Stimulated activated CD8-positive, alpha-beta memory T cell treated with anti-CD3 and anti-CD28 coated beads, Interleukin-12 subunit alpha, Interleukin-12 subunit beta, amount 100 ng/mL, for 24 hours (primary cell): ENCODE data around the gene ZNF750.

Experiments
- DNase-seq: peaks from one replicate; pipeline ENCODE4 v3.0.0-alpha.2; 2020; ENCODE audit errors: extremely low read depth

Gene ZNF750

DNA sequence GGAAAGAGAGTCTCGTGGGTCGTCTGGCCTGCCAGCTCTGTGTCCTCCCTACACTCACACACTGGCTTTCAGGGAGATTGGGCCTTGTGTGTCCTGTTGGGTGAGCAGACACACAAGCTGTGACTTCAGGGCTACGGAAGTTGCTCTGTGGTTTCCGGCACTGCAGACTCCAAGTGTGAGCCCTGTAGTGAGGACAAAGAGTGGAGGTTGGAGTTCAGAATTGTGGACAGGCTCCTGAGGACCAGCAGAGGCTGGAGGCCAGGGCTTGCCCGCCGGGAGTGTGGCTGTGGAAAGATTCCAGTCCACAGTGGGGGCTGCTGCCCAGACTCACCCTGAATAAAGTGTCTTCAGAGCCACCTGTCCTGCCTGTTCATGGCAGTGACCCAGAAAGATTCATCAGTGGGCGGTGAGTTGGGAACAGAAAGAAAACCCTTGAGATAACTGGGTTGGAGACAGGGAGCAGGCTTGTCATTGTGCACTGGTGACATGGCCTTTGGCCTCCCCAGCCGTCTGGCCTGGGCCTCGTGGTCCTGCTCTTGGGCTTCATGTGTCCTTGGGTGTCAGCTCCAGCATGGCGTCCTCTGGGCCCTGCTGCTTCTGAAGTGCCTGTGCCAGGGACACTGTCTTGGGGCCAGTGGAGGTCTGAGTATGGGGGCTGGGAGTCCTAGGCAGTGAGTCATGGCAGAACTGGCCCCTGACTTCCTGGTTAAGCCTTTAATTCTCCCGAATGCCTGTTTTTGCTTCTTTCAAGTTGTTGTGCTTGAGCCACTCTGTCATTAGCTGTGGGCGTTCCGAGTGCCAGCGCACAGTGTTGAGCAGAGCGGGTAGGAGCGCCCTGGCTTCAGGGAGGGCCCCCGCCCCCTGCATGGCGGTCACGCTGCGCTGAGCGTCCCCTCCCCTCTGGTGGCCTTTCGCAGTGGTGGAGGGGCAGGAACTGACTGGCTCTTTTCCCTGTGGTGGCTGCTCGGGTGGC is 19.9 kb upstream of the ZNF750 start:
- DNase-seq = no peak

DNA sequence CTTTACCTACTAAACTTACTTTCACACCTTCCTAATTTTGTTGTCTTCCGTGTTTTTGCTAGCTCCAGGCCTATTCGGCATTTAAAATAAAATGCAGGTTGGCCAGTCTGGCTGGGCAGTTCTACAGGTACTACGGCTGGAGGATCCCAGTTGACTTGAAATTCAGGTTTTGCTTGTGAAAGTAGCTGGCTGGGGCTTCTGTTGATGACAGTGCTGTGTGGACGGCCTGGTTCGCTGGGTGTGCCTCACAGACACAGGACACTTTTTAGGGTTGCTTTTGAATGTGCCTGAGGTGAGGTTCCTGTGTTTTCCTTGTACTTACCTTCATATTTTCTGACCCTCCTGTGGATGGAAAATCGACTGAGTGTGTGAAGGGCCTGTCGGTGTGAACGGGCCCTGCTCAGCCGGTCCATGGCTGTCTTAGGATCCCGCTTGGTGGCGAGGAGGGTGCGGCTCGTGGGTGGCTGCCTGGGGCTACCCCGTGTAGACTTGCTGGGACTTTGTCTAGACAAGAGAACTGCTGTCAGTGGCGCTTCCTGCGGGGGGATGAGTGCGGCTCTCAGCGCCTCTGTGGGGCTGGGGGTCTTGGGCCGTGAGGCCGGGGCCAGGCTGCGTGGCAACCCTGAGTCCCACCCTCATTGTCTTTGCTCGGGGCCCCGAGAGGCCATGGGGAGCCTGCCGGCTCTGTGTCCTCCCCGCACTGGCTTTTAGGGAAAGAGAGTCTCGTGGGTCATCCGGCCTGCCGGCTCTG is 18.7 kb upstream of the ZNF750 start:
- DNase-seq = no peak

DNA sequence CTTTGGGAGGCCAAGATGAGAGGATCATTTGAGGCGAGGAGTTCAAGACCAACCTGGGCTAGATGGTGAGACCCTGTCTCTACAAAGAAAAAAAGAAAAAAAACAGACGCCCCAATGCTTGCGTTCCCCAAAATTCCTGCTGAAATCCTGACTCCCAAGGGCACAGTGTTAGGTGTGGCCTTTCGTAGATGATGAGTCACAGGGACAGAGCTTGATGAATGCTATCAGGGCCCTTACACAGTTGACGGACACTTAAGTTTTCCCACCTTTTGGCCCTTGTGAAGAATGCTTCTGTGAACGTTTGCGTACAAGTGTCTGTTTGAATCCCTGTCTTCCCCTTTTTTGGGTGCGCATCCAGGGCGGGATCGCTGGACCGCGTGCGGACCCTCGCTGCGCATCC is 16.5 kb upstream of the ZNF750 start:
- DNase-seq = no peak

DNA sequence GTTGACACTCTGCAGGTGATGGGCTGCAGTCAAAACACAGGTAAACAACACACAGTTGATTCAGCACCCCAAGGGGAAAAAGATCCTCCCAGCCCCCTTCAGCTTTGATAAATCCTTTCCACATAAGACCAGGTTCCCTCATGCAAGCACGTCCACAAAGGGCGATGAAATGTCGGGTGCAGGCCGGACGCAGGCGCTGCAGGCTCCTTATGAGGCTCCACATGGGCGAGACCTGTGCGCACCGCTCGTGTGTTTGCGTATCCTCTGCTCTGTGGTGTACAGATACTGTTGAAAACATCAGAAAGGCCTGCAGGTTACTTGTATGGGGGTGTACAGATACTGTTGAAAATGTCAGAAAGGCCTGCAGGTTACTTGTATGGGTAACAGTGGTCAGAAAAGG is 14.4 kb upstream of the ZNF750 start:
- no peak for DNase-seq

DNA sequence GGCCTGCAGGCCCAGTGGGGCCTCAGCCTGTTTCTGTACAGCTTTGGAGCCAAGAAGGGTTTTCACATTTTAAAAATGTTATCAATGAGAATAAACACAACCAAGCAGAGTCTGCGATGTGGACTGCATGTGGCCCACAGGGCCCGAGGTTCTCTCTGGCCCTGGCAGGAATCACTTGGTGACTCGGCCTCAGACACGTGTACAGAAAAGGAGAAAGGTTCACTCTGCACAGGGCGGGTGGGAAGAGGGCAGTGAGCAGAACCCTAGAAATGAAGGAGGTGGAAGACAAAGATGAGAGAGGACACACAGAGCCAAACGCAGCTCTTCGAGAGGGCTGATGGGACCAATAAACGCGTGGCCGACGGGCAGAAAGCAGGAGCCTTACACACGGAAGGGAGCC is 11.6 kb upstream of the ZNF750 start:
- DNase-seq = no peak

DNA sequence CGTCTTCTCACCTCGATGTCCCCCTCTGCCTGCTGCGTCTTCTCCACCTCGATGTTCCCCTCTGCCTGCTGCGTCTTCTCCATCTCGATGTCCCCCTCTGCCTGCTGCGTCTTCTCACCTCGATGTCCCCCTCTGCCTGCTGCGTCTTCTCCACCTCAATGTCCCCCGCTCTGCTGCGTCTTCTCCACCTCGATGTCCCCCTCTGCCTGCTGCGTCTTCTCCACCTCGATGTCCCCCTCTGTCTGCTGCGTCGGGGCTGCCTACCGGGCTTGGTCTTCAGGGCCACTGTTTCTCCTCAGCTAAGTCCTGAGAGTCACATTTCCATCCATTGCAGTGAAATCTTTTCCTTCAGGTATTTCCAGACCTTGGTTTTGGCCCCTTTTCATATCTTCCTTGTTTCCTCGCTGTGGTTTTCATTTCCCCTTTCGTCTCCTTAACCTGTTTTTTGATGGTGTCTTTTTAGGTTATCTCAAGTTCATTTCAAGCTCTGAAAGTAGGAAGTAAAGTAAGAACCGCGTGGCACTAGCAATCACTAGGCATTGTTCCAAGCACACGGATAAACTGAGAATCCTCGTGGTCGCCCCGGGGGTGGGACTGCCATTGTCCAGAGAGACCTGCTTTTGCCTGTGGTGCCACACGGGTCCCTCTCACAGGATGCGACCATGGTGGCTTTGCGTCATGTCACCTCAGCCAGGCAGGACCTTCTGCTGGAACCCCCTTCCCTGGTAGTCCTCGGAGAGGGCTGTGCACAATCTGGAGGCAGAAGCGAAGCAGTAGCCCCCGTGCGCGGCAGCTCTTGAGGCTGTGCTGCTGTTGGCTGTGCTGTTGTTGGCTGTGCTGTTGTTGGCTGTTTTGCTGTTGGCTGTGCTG is 9.5 kb upstream of the ZNF750 start:
- no peak for DNase-seq

- DNase-seq = no peak
These were observed 8.3 kb upstream of the ZNF750 start for GRCh38 chr17:82848022-82848592.

DNA sequence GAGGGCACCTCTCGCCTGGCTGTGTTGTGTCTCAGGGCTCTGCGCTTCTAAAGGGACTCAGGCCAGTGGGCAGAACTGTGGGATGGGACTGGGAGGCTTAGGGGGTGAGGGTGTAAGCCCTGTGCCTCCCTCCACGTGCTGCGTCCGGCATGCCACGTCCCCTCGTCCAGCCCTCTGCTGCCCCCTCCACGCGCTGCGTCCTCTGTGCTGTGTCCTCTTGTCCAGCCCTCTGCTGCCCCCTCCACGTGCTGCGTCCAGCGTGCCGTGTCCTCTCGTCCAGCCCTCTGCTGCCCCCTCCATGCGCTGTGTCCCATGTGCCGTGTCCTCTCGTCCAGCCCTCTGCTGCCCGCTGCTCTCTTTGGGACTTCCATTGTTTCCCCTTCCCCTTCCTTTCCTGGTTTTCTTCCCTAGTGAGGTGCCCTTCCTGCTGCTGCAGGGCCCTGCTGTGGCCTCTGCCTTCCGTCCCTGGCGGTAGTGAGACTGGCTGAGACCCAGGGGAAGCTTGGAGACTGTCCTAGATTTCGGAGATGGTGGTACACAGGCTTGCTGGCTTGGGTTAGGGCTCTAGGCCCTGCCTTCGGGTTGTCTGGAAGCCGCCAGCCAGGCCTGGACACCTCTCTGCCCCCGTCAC is 6.4 kb upstream of the ZNF750 start:
- DNase-seq = no peak

DNA sequence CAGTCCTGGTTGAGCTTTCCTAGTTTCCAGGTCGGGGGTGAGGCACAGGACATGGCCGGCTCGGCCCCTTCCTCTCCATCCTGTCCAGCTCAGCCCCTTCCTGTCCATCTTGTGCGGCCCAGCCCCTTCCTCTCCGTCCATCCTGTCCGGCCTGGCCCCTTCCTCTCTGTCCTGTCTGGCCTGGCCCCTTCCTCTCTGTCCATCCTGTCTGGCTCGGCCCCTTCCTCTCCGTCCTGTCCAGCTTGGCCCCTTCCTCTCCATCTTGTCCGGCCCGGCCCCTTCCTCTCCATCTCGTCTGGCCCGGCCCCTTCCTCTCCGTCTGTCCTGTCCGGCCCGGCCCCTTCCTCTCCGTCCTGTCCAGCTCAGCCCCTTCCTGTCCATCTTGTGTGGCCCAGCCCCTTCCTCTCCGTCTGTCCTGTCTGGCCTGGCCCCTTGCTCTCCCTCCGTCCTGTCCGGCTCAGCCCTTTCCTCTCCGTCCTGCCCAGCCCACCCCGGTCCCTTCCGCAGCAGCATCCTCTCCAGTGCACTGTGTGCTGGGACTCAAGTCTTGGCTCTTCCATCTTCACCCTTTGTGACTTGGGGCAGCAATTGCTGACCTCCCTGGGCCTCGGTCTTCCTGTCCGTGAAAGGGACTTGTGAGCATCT is 5.5 kb upstream of the ZNF750 start:
- no peak for DNase-seq

DNA sequence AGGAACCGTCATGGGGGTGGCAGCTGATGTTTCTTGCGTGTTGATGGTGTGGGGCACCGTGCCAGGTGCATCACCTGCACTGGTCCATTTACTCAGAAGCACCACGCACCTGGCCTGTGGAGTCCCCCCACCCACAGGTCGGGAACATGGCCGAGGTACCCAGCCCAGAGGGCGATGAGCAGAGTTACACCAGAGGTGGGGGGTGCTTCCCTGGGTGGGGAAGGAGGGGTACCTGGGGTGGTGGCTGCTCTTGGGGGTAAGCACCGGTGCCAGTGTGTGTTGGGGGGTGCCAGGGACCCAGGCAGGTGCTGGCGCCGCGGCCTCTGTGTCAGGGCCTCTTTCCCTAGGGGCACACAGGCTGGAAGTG is 5.0 kb upstream of the ZNF750 start:
- no peak for DNase-seq

GRCh38 chr17:82843904-82844680 is 4.3 kb upstream of the ZNF750 start:
- no peak for DNase-seq

DNA sequence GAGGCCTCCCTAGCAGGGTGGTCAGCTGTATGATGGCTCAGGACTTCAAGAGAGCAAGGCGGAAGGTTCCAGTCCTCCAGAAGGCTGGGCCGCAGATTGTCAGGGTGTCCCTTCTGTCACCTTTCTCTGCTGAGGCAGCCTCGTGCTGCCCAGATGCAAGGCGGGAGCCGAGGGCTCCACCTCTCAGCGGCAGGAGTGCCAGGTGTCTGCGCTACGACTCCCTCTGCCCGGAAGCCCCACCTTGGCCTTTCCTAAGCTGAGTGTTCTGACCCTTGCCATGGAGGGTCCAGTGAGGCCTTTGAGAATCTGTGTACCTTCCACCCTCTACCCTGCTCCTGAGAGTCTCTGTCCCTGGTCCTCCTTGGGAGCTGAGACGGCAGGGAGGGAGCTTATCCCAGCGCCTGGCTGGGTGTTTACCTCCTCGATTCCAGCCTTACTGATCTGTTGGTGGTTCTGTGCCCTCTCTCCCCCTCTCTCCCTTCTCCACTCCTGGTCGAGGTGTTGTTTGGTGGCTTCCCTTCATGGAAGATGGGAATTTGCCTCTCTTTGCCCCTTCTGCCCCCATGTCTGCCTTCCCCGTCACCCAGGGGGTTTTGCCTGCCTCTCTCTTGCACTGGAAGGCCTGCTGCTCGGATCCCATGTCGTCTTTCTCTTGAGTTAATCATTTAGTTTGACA is 2.2 kb upstream of the ZNF750 start:
- no peak for DNase-seq

DNA sequence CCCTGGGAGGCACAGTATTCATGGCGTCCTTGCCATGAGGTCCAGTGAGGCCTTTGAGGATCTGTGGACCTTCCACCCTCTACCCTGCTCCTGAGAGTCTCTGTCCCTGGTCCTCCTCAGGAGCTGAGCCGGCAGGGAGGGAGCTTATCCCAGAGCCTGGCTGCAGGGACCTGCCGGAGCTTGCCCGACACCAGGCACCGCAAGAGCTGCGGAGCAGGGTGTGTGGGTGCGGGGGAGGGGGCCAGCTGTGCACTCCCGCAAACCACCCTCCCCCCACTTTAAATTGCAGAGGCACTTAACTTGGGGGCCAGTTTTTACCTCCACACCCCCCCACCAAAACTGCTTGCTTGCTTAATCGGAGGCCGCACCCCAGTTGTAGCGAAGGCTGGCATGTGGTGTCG is 609 bp upstream of the ZNF750 start:
- DNase-seq = no peak

- no peak for DNase-seq
These were observed 1.3 kb downstream of the ZNF750 start for GRCh38 chr17:82838386-82839063.

DNA sequence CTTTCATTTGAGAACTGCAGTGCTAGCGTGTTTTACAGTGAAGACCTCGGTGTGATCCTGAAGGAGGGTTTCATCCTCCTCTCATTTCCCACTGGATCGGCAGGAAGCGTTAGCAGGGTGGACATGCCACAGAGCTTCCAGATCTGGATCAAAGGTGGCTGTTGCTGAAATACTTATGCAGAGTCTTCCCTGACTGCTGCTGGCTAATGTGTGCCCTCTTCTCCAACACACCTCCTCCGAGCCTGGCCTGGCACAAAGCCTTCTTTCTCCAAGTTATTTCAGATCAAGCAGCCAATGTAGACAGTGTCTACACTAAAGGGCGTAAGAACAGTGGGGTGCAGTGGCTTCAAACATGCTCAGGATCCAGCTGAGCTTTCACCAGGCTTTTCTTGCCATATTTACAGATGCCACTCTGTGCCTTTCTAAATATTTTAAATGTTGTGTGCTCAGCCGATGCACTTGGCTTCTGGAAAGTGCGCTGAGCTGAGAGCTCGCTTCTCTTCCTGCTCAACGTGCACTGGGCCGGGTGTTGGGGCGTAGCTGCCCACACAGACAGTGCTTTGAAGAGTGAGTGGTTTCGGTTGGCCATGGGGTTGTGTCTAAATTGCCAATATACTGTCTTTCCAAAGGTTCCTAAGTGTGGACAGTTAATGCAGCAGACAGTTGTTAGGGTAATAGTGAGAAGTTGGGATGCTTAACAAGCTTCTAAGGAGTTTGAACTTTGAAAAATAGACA is 2.1 kb downstream of the ZNF750 start:
- DNase-seq = no peak

GRCh38 chr17:82836823-82837357 is 2.9 kb downstream of the ZNF750 start:
- DNase-seq = no peak

GRCh38 chr17:82835766-82836512 is 3.9 kb downstream of the ZNF750 start:
- no peak for DNase-seq
